HepG2 (cell line): ENCODE results near the gene CLDN9. TPM values are rescaled to one million over a fixed set of nuclear protein-coding genes. Genes with fewer than 3 reads are reported as not detected.

ENCODE experiments used
- AKAP8 ChIP-seq: sonication (generic); formaldehyde crosslinking; IDR thresholded peaks from 2 replicates; pipeline ENCODE4 v1.5.1; 2020; ENCODE audit warnings: mild to moderate bottlenecking, missing genetic modification reagents
- ATAD3A ChIP-seq: sonication (generic); formaldehyde crosslinking; IDR thresholded peaks from 2 replicates; pipeline ENCODE4 v1.4.0; 2020; ENCODE audit warnings: missing genetic modification reagents
- BRD4 ChIP-seq: sonication (generic); formaldehyde crosslinking; IDR thresholded peaks from 2 replicates; pipeline ENCODE4 v1.4.0; 2020; ENCODE audit warnings: missing genetic modification reagents
- FOXA1 ChIP-seq, 2 experiments: fragments of 450-650 bp in 1 of 2; sonication (generic) in 1 of 2; formaldehyde crosslinking in 1 of 2; IDR thresholded peaks; 2 replicates each; pipeline versions ENCODE4 v1.4.0 to v1.6.1; 2016 to 2020; ENCODE audit warnings: missing genetic modification reagents in 1 of 2
- MEIS2 ChIP-seq: sonication (generic); formaldehyde crosslinking; IDR thresholded peaks from 2 replicates; pipeline ENCODE4 v1.9.0; 2021; ENCODE audit warnings: mild to moderate bottlenecking, missing genetic modification reagents
- MYC ChIP-seq: sonication (generic); formaldehyde crosslinking; IDR thresholded peaks from 2 replicates; pipeline ENCODE4 v1.9.0; 2021; ENCODE audit warnings: missing genetic modification reagents, borderline replicate concordance
- NFKBIZ ChIP-seq: IDR thresholded peaks from 2 replicates; pipeline ENCODE4 v1.6.1; 2018; ENCODE audit warnings: missing genetic modification reagents, missing compliant biosample characterization
- NRL ChIP-seq: sonication (generic); formaldehyde crosslinking; IDR thresholded peaks from 2 replicates; pipeline ENCODE4 v1.5.0; 2020; ENCODE audit warnings: missing genetic modification reagents, mild to moderate bottlenecking, moderate library complexity, borderline replicate concordance
- RNF2 ChIP-seq: fragments of 450-650 bp; conservative IDR thresholded peaks from 2 replicates; pipeline ENCODE4 v1.6.1; 2016; ENCODE audit warnings: low read depth
- ZFP41 ChIP-seq: sonication (generic); formaldehyde crosslinking; IDR thresholded peaks from 2 replicates; pipeline ENCODE4 v1.4.0; 2020; ENCODE audit warnings: mild to moderate bottlenecking, missing genetic modification reagents, borderline replicate concordance
- ZHX1 ChIP-seq: sonication (generic); formaldehyde crosslinking; IDR thresholded peaks from 2 replicates; pipeline ENCODE4 v1.8.1; 2022; ENCODE audit warnings: low read depth, mild to moderate bottlenecking, missing genetic modification reagents
- polyA plus RNA-seq, 8 experiments: library from polyadenylated mRNA; depleted of rRNA in 3 of 8; stranded (reverse) in 7 of 8; unstranded in 1 of 8; fragments of >200 nt; fragmentation: Illumina TruSeq in 4 of 8; extraction: Trizol in 4 of 8; gene quantifications; 2 replicates each; pipeline versions ENCODE4 v1.2.1 to v1.2.3, GENCODE V29; 2011 to 2016; ENCODE audit warnings: low read depth in 4 of 8, missing spikeins in 1 of 8, mixed read lengths in 1 of 8; ENCODE audit not compliant: insufficient read depth in 1 of 8
- total RNA-seq, 5 experiments: library from RNA; depleted of rRNA; stranded (reverse); fragments of >200 nt; fragmentation: Illumina TruSeq; extraction: Trizol; gene quantifications; 2 replicates each; pipeline ENCODE4 v1.2.3, GENCODE V29; 2016; ENCODE audit warnings: low read depth in 1 of 5
- TF ChIP-seq, protein P1 (sequence below): sonication (generic); formaldehyde crosslinking; IDR thresholded peaks from 2 replicates; pipeline ENCODE4 v1.4.0; 2020; ENCODE audit warnings: missing genetic modification reagents, borderline replicate concordance
- TF ChIP-seq, protein P2 (sequence below): sonication (generic); formaldehyde crosslinking; conservative IDR thresholded peaks from 2 replicates; pipeline ENCODE4 v1.8.0; 2022; ENCODE audit warnings: mild to moderate bottlenecking, moderate library complexity, missing genetic modification reagents
- TF ChIP-seq, protein P3 (sequence below), 2 experiments: IDR thresholded peaks; 2 replicates each; pipeline ENCODE4 v1.6.1; 2011 to 2012; ENCODE audit warnings: low read length in 2 of 2, borderline replicate concordance in 1 of 2, low read depth in 1 of 2, mild to moderate bottlenecking in 1 of 2, moderate library complexity in 1 of 2
- TF ChIP-seq, protein P4 (sequence below): IDR thresholded peaks from 2 replicates; pipeline ENCODE4 v1.6.1; 2016; ENCODE audit warnings: missing genetic modification reagents, missing compliant biosample characterization

CLDN9 gene
- total and polyA plus RNA-seq, 2 of the 13 experiments (the other 11 are each of a cell fraction or from before 2014, with no cell fraction given): 0.15 to 0.26 TPM

DNA sequence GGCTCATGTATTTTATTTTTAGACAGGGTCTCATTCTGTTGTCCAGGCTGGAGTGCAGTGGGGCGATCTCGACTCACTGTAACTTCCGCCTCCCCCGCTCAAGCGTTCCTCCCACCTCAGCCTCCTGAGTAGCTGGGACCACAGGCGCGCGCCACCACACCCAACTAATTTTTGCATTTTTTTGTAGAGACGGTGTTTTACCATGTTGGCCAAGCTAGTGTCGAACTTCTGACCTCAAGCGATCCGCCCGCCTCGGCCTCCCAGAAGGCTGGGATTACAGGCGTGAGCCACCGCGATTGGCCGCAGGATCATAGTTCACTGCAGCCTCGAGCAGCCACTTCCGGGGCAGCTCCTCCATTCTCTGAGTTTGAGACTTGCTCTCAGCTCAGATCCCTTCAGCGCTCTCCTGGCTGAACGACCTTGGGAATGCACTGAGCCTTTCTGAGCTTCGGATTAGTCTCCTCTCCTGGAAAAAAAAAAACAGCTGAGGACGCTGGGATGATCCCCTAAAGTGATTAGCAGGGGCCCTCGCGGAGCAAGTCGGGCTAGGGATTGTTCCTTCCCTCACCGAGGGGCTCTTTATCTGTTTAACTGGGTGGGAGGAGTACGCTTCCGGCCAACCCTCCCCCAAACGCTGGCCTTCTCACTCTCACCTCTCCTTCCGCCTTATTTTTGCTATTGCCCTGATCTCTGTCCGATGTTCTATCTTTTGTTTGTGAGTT, 31.4 kb upstream of the CLDN9 start (continued):
- TF ChIP-seq, protein P1, sequence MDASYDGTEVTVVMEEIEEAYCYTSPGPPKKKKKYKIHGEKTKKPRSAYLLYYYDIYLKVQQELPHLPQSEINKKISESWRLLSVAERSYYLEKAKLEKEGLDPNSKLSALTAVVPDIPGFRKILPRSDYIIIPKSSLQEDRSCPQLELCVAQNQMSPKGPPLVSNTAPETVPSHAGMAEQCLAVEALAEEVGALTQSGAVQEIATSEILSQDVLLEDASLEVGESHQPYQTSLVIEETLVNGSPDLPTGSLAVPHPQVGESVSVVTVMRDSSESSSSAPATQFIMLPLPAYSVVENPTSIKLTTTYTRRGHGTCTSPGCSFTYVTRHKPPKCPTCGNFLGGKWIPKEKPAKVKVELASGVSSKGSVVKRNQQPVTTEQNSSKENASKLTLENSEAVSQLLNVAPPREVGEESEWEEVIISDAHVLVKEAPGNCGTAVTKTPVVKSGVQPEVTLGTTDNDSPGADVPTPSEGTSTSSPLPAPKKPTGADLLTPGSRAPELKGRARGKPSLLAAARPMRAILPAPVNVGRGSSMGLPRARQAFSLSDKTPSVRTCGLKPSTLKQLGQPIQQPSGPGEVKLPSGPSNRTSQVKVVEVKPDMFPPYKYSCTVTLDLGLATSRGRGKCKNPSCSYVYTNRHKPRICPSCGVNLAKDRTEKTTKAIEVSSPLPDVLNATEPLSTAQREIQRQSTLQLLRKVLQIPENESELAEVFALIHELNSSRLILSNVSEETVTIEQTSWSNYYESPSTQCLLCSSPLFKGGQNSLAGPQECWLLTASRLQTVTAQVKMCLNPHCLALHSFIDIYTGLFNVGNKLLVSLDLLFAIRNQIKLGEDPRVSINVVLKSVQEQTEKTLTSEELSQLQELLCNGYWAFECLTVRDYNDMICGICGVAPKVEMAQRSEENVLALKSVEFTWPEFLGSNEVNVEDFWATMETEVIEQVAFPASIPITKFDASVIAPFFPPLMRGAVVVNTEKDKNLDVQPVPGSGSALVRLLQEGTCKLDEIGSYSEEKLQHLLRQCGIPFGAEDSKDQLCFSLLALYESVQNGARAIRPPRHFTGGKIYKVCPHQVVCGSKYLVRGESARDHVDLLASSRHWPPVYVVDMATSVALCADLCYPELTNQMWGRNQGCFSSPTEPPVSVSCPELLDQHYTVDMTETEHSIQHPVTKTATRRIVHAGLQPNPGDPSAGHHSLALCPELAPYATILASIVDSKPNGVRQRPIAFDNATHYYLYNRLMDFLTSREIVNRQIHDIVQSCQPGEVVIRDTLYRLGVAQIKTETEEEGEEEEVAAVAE (CRISPR knock-in tag): 0 out of 2 replicates have a peak, but pooled peaks have one; percentile 36
- TF ChIP-seq MEIS2 (CRISPR knock-in tag): no peak
- TF ChIP-seq, protein P2, sequence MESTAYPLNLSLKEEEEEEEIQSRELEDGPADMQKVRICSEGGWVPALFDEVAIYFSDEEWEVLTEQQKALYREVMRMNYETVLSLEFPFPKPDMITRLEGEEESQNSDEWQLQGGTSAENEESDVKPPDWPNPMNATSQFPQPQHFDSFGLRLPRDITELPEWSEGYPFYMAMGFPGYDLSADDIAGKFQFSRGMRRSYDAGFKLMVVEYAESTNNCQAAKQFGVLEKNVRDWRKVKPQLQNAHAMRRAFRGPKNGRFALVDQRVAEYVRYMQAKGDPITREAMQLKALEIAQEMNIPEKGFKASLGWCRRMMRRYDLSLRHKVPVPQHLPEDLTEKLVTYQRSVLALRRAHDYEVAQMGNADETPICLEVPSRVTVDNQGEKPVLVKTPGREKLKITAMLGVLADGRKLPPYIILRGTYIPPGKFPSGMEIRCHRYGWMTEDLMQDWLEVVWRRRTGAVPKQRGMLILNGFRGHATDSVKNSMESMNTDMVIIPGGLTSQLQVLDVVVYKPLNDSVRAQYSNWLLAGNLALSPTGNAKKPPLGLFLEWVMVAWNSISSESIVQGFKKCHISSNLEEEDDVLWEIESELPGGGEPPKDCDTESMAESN: no peak
- TF ChIP-seq AKAP8 (CRISPR knock-in tag): no peak; the same call in 1 of the 2 replicates
- TF ChIP-seq ZFP41 (CRISPR knock-in tag): no peak
- TF ChIP-seq, protein P3, sequence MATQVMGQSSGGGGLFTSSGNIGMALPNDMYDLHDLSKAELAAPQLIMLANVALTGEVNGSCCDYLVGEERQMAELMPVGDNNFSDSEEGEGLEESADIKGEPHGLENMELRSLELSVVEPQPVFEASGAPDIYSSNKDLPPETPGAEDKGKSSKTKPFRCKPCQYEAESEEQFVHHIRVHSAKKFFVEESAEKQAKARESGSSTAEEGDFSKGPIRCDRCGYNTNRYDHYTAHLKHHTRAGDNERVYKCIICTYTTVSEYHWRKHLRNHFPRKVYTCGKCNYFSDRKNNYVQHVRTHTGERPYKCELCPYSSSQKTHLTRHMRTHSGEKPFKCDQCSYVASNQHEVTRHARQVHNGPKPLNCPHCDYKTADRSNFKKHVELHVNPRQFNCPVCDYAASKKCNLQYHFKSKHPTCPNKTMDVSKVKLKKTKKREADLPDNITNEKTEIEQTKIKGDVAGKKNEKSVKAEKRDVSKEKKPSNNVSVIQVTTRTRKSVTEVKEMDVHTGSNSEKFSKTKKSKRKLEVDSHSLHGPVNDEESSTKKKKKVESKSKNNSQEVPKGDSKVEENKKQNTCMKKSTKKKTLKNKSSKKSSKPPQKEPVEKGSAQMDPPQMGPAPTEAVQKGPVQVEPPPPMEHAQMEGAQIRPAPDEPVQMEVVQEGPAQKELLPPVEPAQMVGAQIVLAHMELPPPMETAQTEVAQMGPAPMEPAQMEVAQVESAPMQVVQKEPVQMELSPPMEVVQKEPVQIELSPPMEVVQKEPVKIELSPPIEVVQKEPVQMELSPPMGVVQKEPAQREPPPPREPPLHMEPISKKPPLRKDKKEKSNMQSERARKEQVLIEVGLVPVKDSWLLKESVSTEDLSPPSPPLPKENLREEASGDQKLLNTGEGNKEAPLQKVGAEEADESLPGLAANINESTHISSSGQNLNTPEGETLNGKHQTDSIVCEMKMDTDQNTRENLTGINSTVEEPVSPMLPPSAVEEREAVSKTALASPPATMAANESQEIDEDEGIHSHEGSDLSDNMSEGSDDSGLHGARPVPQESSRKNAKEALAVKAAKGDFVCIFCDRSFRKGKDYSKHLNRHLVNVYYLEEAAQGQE (IDR thresholded peaks at IDR 0.05; ENCODE audit: borderline replicate concordance in 1 of 2, low read depth in 1 of 2, low read length in 2 of 2): no peak
- no peak for TF ChIP-seq NRL (CRISPR knock-in tag)
- no peak for TF ChIP-seq BRD4 (CRISPR knock-in tag)
- TF ChIP-seq MYC (CRISPR knock-in tag): no peak; the same call in 1 of the 2 replicates
- no peak for TF ChIP-seq ATAD3A (CRISPR knock-in tag)
- TF ChIP-seq NFKBIZ (CRISPR knock-in tag): peak; percentile 22; the same call in 1 of the 2 replicates
- no peak; the same call in 1 of the 2 replicates for TF ChIP-seq ZHX1 (CRISPR knock-in tag)
- TF ChIP-seq, protein P4, sequence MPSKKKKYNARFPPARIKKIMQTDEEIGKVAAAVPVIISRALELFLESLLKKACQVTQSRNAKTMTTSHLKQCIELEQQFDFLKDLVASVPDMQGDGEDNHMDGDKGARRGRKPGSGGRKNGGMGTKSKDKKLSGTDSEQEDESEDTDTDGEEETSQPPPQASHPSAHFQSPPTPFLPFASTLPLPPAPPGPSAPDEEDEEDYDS (CRISPR knock-in tag): peak; percentile 68
- no peak for TF ChIP-seq FOXA1 (IDR thresholded peaks at IDR 0.05)
- no peak for TF ChIP-seq FOXA1 (CRISPR knock-in tag; IDR thresholded peaks at IDR 0.05)
- no peak for TF ChIP-seq RNF2
